ENCODE measurements around the gene FKBP10.

FKBP10 gene

GRCh38 chr17:41767324-41768042 lies 45.3 kb upstream of the FKBP10 start:
- H3K9ac ChIP-seq (ENCODE audit: low read length), result no peak overlapping the region
- no peaks in the 10 kb centered on the region for H3K4me1 ChIP-seq (ENCODE audit: low read length)
- H3K4me3 ChIP-seq (ENCODE audit: low read length), result no peak overlapping the region
- H3K9me3 ChIP-seq (replicated peaks; ENCODE audit: insufficient read depth, low read length), result no peaks in the 10 kb centered on the region
- no peak overlapping the region for H2AFZ ChIP-seq (ENCODE audit: low read length)
- H4K20me1 ChIP-seq (ENCODE audit: insufficient read depth, low read length), result no peaks in the 10 kb centered on the region
- no peak overlapping the region for H3K4me2 ChIP-seq (ENCODE audit: low read depth, low read length)
- no peak for DNase-seq
- H3K9me2 ChIP-seq (replicated peaks; ENCODE audit: insufficient read depth, low read length), result no peaks in the 10 kb centered on the region
- H3K27ac ChIP-seq (ENCODE audit: low read length), result no peak overlapping the region
- no peaks in the 10 kb centered on the region for H3F3A ChIP-seq (ENCODE audit: insufficient read depth, low read length)
- no peaks in the 10 kb centered on the region for H3K36me3 ChIP-seq (replicated peaks; ENCODE audit: insufficient read depth, low read length)
- TF ChIP-seq EZH2 (optimal IDR thresholded peaks at IDR 0.05; ENCODE audit: low read depth, low read length), result no peak
- no peak for TF ChIP-seq EZH2phosphoT487 (IDR thresholded peaks at IDR 0.05; ENCODE audit: low read length)
- TF ChIP-seq CTCF (IDR thresholded peaks at IDR 0.05; ENCODE audit: low read length), result no peak
- H3K79me2 ChIP-seq (ENCODE audit: low read length), result no peaks in the 10 kb centered on the region
- no peaks in the 10 kb centered on the region for H3K27me3 ChIP-seq (replicated peaks; ENCODE audit: insufficient read depth, low read length)

- no peak for TF ChIP-seq EZH2phosphoT487 (IDR thresholded peaks at IDR 0.05; ENCODE audit: low read length)
- no peak for TF ChIP-seq EZH2 (optimal IDR thresholded peaks at IDR 0.05; ENCODE audit: low read depth, low read length)
- TF ChIP-seq CTCF (IDR thresholded peaks at IDR 0.05; ENCODE audit: low read length), result no peak
- no peak for DNase-seq
Observed at GRCh38 chr17:41768682-41769288, 44.0 kb upstream of the FKBP10 start.

GRCh38 chr17:41769346-41769862 lies 43.4 kb upstream of the FKBP10 start:
- Histone ChIP-seq H3K4me3 (ENCODE audit: low read length) (no peak overlapping the region), H3F3A (ENCODE audit: insufficient read depth, low read length) (no peaks in the 10 kb centered on the region), H2AFZ (ENCODE audit: low read length) (no peak overlapping the region), H3K4me2 (ENCODE audit: low read depth, low read length) (no peak overlapping the region), H3K36me3 (replicated peaks; ENCODE audit: insufficient read depth, low read length) (no peaks in the 10 kb centered on the region), H3K9me2 (replicated peaks; ENCODE audit: insufficient read depth, low read length) (no peaks in the 10 kb centered on the region), H3K4me1 (ENCODE audit: low read length) (no peaks in the 10 kb centered on the region), H3K79me2 (ENCODE audit: low read length) (no peaks in the 10 kb centered on the region), H4K20me1 (ENCODE audit: insufficient read depth, low read length) (no peaks in the 10 kb centered on the region), H3K27ac (ENCODE audit: low read length) (no peak overlapping the region), H3K9me3 (replicated peaks; ENCODE audit: insufficient read depth, low read length) (no peaks in the 10 kb centered on the region), H3K9ac (ENCODE audit: low read length) (no peak overlapping the region), H3K27me3 (replicated peaks; ENCODE audit: insufficient read depth, low read length) (no peaks in the 10 kb centered on the region)
- DNase-seq, result no peak
- TF ChIP-seq CTCF (IDR thresholded peaks at IDR 0.05; ENCODE audit: low read length) (no peak), EZH2phosphoT487 (IDR thresholded peaks at IDR 0.05; ENCODE audit: low read length) (no peak), EZH2 (optimal IDR thresholded peaks at IDR 0.05; ENCODE audit: low read depth, low read length) (no peak)

More at GRCh38 chr17:41768682-41769288, 44.0 kb upstream of the FKBP10 start:
- H3K9me3 ChIP-seq (replicated peaks; ENCODE audit: insufficient read depth, low read length), result no peaks in the 10 kb centered on the region
- H3K4me3 ChIP-seq (ENCODE audit: low read length), result no peak overlapping the region
- no peaks in the 10 kb centered on the region for H3K36me3 ChIP-seq (replicated peaks; ENCODE audit: insufficient read depth, low read length)
- no peaks in the 10 kb centered on the region for H3K9me2 ChIP-seq (replicated peaks; ENCODE audit: insufficient read depth, low read length)
- H4K20me1 ChIP-seq (ENCODE audit: insufficient read depth, low read length), result no peaks in the 10 kb centered on the region
- no peak overlapping the region for H3K9ac ChIP-seq (ENCODE audit: low read length)
- H3K4me2 ChIP-seq (ENCODE audit: low read depth, low read length), result no peak overlapping the region
- no peak overlapping the region for H2AFZ ChIP-seq (ENCODE audit: low read length)
- H3K27me3 ChIP-seq (replicated peaks; ENCODE audit: insufficient read depth, low read length), result no peaks in the 10 kb centered on the region
- H3K27ac ChIP-seq (ENCODE audit: low read length), result no peak overlapping the region
- no peaks in the 10 kb centered on the region for H3K4me1 ChIP-seq (ENCODE audit: low read length)
- H3K79me2 ChIP-seq (ENCODE audit: low read length), result no peaks in the 10 kb centered on the region
- no peaks in the 10 kb centered on the region for H3F3A ChIP-seq (ENCODE audit: insufficient read depth, low read length)
